Liver (tissue), 9 donors: ENCODE results near the gene GOLGA7B. TPM values are rescaled to one million over a fixed set of nuclear protein-coding genes. Genes with fewer than 3 reads are reported as not detected.

Experiments
- DNase-seq: peaks from one replicate; pipeline ENCODE4 v3.0.0-alpha.2; 2017; ENCODE audit warnings: low spot score
- H3K27ac ChIP-seq, 2 donors: one replicate each; pipeline ENCODE4 v1.7.0; 2013; ENCODE audit warnings: inconsistent platforms in 2 of 2, low read length in 2 of 2, control low read depth in 1 of 2, low read depth in 1 of 2, mild to moderate bottlenecking in 1 of 2
- H3K27me3 ChIP-seq, 4 donors: one replicate each; pipeline versions ENCODE4 v1.6.1 to v1.7.0; 2013; ENCODE audit warnings: low read length in 3 of 4, inconsistent platforms in 1 of 4, mild to moderate bottlenecking in 1 of 4, moderate library complexity in 1 of 4; ENCODE audit not compliant: control insufficient read depth in 4 of 4, insufficient read depth in 4 of 4
- H3K36me3 ChIP-seq, 4 donors: one replicate each; pipeline versions ENCODE4 v1.6.1 to v1.7.0; 2013; ENCODE audit warnings: low read length in 3 of 4, mild to moderate bottlenecking in 3 of 4, low read depth in 1 of 4, moderate library complexity in 1 of 4; ENCODE audit not compliant: control insufficient read depth in 4 of 4, insufficient read depth in 3 of 4
- H3K4me1 ChIP-seq, 4 donors: one replicate each; pipeline versions ENCODE4 v1.6.1 to v1.7.0; 2013; ENCODE audit warnings: low read length in 3 of 4, mild to moderate bottlenecking in 3 of 4, moderate library complexity in 1 of 4; ENCODE audit not compliant: control insufficient read depth in 4 of 4, insufficient read depth in 4 of 4
- H3K4me3 ChIP-seq, 3 donors: one replicate each; pipeline versions ENCODE4 v1.6.1 to v1.7.0; 2013; ENCODE audit warnings: low read length in 3 of 3, control low read depth in 1 of 3, low read depth in 1 of 3, mild to moderate bottlenecking in 1 of 3
- H3K9ac ChIP-seq, 2 donors: one replicate each; pipeline ENCODE4 v1.7.0; 2013; ENCODE audit warnings: low read length in 2 of 2, mild to moderate bottlenecking in 2 of 2, moderate library complexity in 2 of 2, control low read depth in 1 of 2, low read depth in 1 of 2
- H3K9me3 ChIP-seq, 4 donors: one replicate each; pipeline versions ENCODE4 v1.6.1 to v1.7.0; 2013; ENCODE audit warnings: low read length in 3 of 4; ENCODE audit not compliant: control insufficient read depth in 4 of 4
- ATF3 ChIP-seq: IDR thresholded peaks from 2 replicates; pipeline ENCODE4 v1.6.1; 2016; ENCODE audit warnings: antibody characterized with exemption
- CTCF ChIP-seq: fragments of 150-350 bp; IDR thresholded peaks from 2 replicates; pipeline ENCODE4 v1.5.1; 2017; ENCODE audit warnings: improper control_type of control experiment, low read depth, low read length; ENCODE audit not compliant: missing input control
- EGR1 ChIP-seq, 2 donors: IDR thresholded peaks; 2 replicates each; pipeline ENCODE4 v1.6.1; 2016 to 2018; ENCODE audit warnings: antibody characterized with exemption in 2 of 2, low read depth in 2 of 2
- FOXA1 ChIP-seq: IDR thresholded peaks from 2 replicates; pipeline ENCODE4 v1.6.1; 2016; ENCODE audit warnings: antibody characterized with exemption
- FOXA2 ChIP-seq: IDR thresholded peaks from 2 replicates; pipeline ENCODE4 v1.6.1; 2016; ENCODE audit warnings: antibody characterized with exemption
- GABPA ChIP-seq, 2 donors: IDR thresholded peaks in 1 of 2; conservative IDR thresholded peaks in 1 of 2; 2 replicates each; pipeline ENCODE4 v1.6.1; 2016; ENCODE audit warnings: antibody characterized with exemption in 2 of 2, mild to moderate bottlenecking in 1 of 2, moderate library complexity in 1 of 2
- HNF4A ChIP-seq, 2 donors: conservative IDR thresholded peaks; 2 replicates each; pipeline ENCODE4 v1.6.1; 2016; ENCODE audit warnings: antibody characterized with exemption in 2 of 2, mild to moderate bottlenecking in 2 of 2
- HNF4G ChIP-seq: IDR thresholded peaks from 2 replicates; pipeline ENCODE4 v1.6.1; 2016; ENCODE audit warnings: antibody characterized with exemption
- JUND ChIP-seq, 2 donors: IDR thresholded peaks; 2 replicates each; pipeline ENCODE4 v1.6.1; 2016; ENCODE audit warnings: antibody characterized with exemption in 2 of 2
- MAX ChIP-seq: IDR thresholded peaks from 2 replicates; pipeline ENCODE4 v1.6.1; 2016; ENCODE audit warnings: antibody characterized with exemption
- NR2F2 ChIP-seq: IDR thresholded peaks from 2 replicates; pipeline ENCODE4 v1.6.1; 2016; ENCODE audit warnings: antibody characterized with exemption
- RAD21 ChIP-seq, 2 donors: IDR thresholded peaks; 2 replicates each; pipeline ENCODE4 v1.6.1; 2016; ENCODE audit warnings: antibody characterized with exemption in 2 of 2, mild to moderate bottlenecking in 2 of 2
- REST ChIP-seq: IDR thresholded peaks from 2 replicates; pipeline ENCODE4 v1.6.1; 2016; ENCODE audit warnings: antibody characterized with exemption, mild to moderate bottlenecking
- RXRA ChIP-seq, 2 donors: IDR thresholded peaks; 2 replicates each; pipeline ENCODE4 v1.6.1; 2017 to 2018; ENCODE audit warnings: antibody characterized with exemption in 2 of 2, mild to moderate bottlenecking in 1 of 2
- SP1 ChIP-seq: IDR thresholded peaks from 2 replicates; pipeline ENCODE4 v1.6.1; 2018; ENCODE audit warnings: antibody characterized with exemption, mild to moderate bottlenecking
- TAF1 ChIP-seq: conservative IDR thresholded peaks from 2 replicates; pipeline ENCODE4 v1.6.1; 2016; ENCODE audit warnings: antibody characterized with exemption, mild to moderate bottlenecking
- YY1 ChIP-seq: IDR thresholded peaks from 2 replicates; pipeline ENCODE4 v1.6.1; 2016; ENCODE audit warnings: antibody characterized with exemption, mild to moderate bottlenecking
- ZBTB33 ChIP-seq: IDR thresholded peaks from 2 replicates; pipeline ENCODE4 v1.6.1; 2016; ENCODE audit warnings: antibody characterized with exemption
- WGBS: extraction: QIAGEN DNeasy Blood & Tissue Kit; methylation state at CpG from one replicate; pipeline ENCODE4 v1.1.7; 2013; 5-methylcytosine and 5-hydroxymethylcytosine counted together
- polyA plus RNA-seq, 2 donors: library from polyadenylated mRNA; stranded (reverse) in 1 of 2; unstranded in 1 of 2; fragments of 200-250 nt in 1 of 2; fragments of >200 nt in 1 of 2; fragmentation: Nextera tagmentation in 1 of 2; extraction: Ambion mirVana in 1 of 2; gene quantifications; one replicate each; pipeline versions ENCODE4 v1.2.1 to v1.2.3, GENCODE V29; 2013 to 2015
- total RNA-seq, 2 donors: library from RNA; depleted of rRNA; stranded (reverse); fragments of >200 nt; gene quantifications; one replicate each; pipeline ENCODE4 v1.2.3, GENCODE V29; 2014
- donor health status: healthy.
- donor health status: healthy.
- donor health status: healthy.
- donor health status: healthy.
- donor health status: healthy.

The GOLGA7B gene
- total and polyA plus RNA-seq, 4 donors, result 0.05 to 0.63 (median 0.40) TPM

- Histone ChIP-seq H3K27ac (no peak overlapping the region), H3K4me1 (no peaks in the 10 kb centered on the region), H3K4me3 (no peak overlapping the region), H3K9ac (no peak overlapping the region), H3K9me3 (no peaks in the 10 kb centered on the region), H3K27me3 (peaks cover 0 to 6% (median 0%) of the 10 kb centered on the region in 4 donors), H3K36me3 (no peaks in the 10 kb centered on the region)
- TF ChIP-seq CTCF, result no peak
- TF ChIP-seq HNF4G, result no peak
- no peak for TF ChIP-seq JUND (IDR thresholded peaks at IDR 0.05)
- DNase-seq, result no peak
- 80% methylated on average over 8 of the region's 8 CpGs for WGBS
Observed at GRCh38 chr10:97905276-97905675, 55.6 kb downstream of the GOLGA7B start.

GRCh38 chr10:97907211-97907610 is 57.6 kb downstream of the GOLGA7B start:
- H3K4me3 ChIP-seq, result no peak overlapping the region
- peaks cover 0 to 6% (median 0%) of the 10 kb centered on the region in 4 donors for H3K27me3 ChIP-seq
- DNase-seq, result no peak
- WGBS, result 69% methylated on average over 6 of the region's 6 CpGs
- no peaks in the 10 kb centered on the region for H3K9me3 ChIP-seq
- H3K36me3 ChIP-seq, result no peaks in the 10 kb centered on the region
- no peak for TF ChIP-seq JUND (IDR thresholded peaks at IDR 0.05)
- TF ChIP-seq FOXA2, result no peak
- TF ChIP-seq FOXA1, result no peak
- no peak for TF ChIP-seq HNF4A (conservative IDR thresholded peaks at IDR 0.05)
- no peak for TF ChIP-seq RXRA (IDR thresholded peaks at IDR 0.05)
- TF ChIP-seq MAX, result no peak
- TF ChIP-seq YY1, result no peak
- no peak for TF ChIP-seq GABPA (IDR thresholded peaks at IDR 0.05 in 1 of 2, conservative IDR thresholded peaks at IDR 0.05 in 1 of 2)
- no peak for TF ChIP-seq HNF4G
- no peak for TF ChIP-seq SP1
- no peak for TF ChIP-seq NR2F2
- no peak for TF ChIP-seq ZBTB33
- TF ChIP-seq TAF1, result no peak
- no peak for TF ChIP-seq EGR1 (IDR thresholded peaks at IDR 0.05; ENCODE audit: low read depth in 2 of 2)
- no peak for TF ChIP-seq CTCF
- TF ChIP-seq REST, result no peak
- no peak for TF ChIP-seq ATF3
- no peak for TF ChIP-seq RAD21 (IDR thresholded peaks at IDR 0.05)
- no peaks in the 10 kb centered on the region for H3K4me1 ChIP-seq
- H3K9ac ChIP-seq, result no peak overlapping the region
- H3K27ac ChIP-seq, result no peak overlapping the region
